GM12892 (cell line): ENCODE measurements around the gene ITPR1.
"Not testable (repeated sequence)": the region's sequence is repeated elsewhere in the genome, so short reads cannot be mapped to it uniquely, and the experiment has no call there.

Source experiments
- POLR2A ChIP-seq: IDR thresholded peaks from 2 replicates; pipeline ENCODE4 v1.6.1; 2011; ENCODE audit warnings: low read depth, low read length, control low read depth
- POLR2AphosphoS5 ChIP-seq: IDR thresholded peaks from 2 replicates; pipeline ENCODE4 v1.6.1; 2011; ENCODE audit warnings: low read depth, low read length, control low read depth
- TAF1 ChIP-seq: IDR thresholded peaks from 2 replicates; pipeline ENCODE4 v1.6.1; 2011; ENCODE audit warnings: low read depth, mild to moderate bottlenecking, control low read depth, low read length, borderline replicate concordance

GRCh38 chr3:4762481-4763230, 269.5 kb downstream of the ITPR1 start:
- not testable (repeated sequence) for TF ChIP-seq POLR2A, TAF1, POLR2AphosphoS5
